Caco-2 (cell line): ENCODE data around the gene CCDC154. TPM values are rescaled to one million over a fixed set of nuclear protein-coding genes. Genes with fewer than 3 reads are reported as not detected.

Source experiments
- BruUV-seq: library from RNA; stranded (reverse); fragments of 400-500 nt; replicated peaks from 2 replicates; lab custom pipeline; 2021; lab: Mats Ljungman, UMichigan
- CTCF ChIA-PET: fragments of 300-600 bp; sonication (Branson Sonifier 250); formaldehyde crosslinking; loops from one replicate; lab custom pipeline; 2022; ENCODE audit warnings: antibody characterized with exemption; lab: Charles Lee
- POLR2A ChIA-PET: fragments of 300-600 bp; sonication (Branson Sonifier 250); formaldehyde crosslinking; loops from one replicate; lab custom pipeline; 2022; ENCODE audit warnings: antibody characterized with exemption; lab: Charles Lee
- DNase-seq, 2 experiments: peaks; one replicate each; pipeline versions ENCODE4 v3.0.0 to v3.0.0-alpha.2; 2020 to 2022
- H3K27me3 ChIP-seq: replicated peaks from 2 replicates; pipeline ENCODE4 v1.6.0; 2011; ENCODE audit warnings: low read length; ENCODE audit not compliant: control insufficient read depth, insufficient read depth
- H3K36me3 ChIP-seq: 2 replicates; pipeline ENCODE4 v1.5.1; 2011; ENCODE audit warnings: low read length; ENCODE audit not compliant: control insufficient read depth, insufficient read depth
- H3K4me1 ChIP-seq: fragments of 250-450 bp; sonication (Bioruptor Pico); 2 replicates; pipeline ENCODE4 v1.5.1; 2020; ENCODE audit warnings: mild to moderate bottlenecking
- H3K4me3 ChIP-seq: 2 replicates; pipeline ENCODE4 v1.5.1; 2011; ENCODE audit warnings: low read depth, mild to moderate bottlenecking, control low read depth, low read length
- H3K9me3 ChIP-seq: fragments of 250-450 bp; sonication (Bioruptor Pico); 2 replicates; pipeline ENCODE4 v1.5.1; 2020; ENCODE audit warnings: mild to moderate bottlenecking, moderate library complexity
- H3K27ac Mint-ChIP-seq: one replicate; pipeline ENCODE4 v1.8.0; 2022; ENCODE audit warnings: mixed read lengths; ENCODE audit not compliant: unreplicated experiment
- H3K27me3 Mint-ChIP-seq: one replicate; pipeline ENCODE4 v1.8.0; 2022; ENCODE audit warnings: mixed read lengths; ENCODE audit not compliant: insufficient read depth, unreplicated experiment
- H3K36me3 Mint-ChIP-seq: one replicate; pipeline ENCODE4 v1.8.0; 2022; ENCODE audit warnings: mild to moderate bottlenecking, mixed read lengths; ENCODE audit not compliant: insufficient read depth, unreplicated experiment
- H3K4me1 Mint-ChIP-seq: one replicate; pipeline ENCODE4 v1.8.0; 2022; ENCODE audit warnings: low read depth, mixed read lengths; ENCODE audit not compliant: unreplicated experiment
- H3K4me3 Mint-ChIP-seq: one replicate; pipeline ENCODE4 v1.8.0; 2022; ENCODE audit warnings: mild to moderate bottlenecking, moderate library complexity, mixed read lengths; ENCODE audit not compliant: unreplicated experiment
- H3K9me3 Mint-ChIP-seq: one replicate; pipeline ENCODE4 v1.8.0; 2022; ENCODE audit warnings: mixed read lengths; ENCODE audit not compliant: unreplicated experiment
- CTCF ChIP-seq, 2 experiments: fragments of 200-600 bp in 1 of 2; IDR thresholded peaks; 1 replicate in 1 of 2; 2 replicates in 1 of 2; pipeline versions ENCODE4 v1.5.1 to v1.8.0; 2011 to 2022; ENCODE audit warnings: antibody characterized with exemption in 1 of 2, control low read depth in 1 of 2, inconsistent platforms in 1 of 2, low read depth in 1 of 2, low read length in 1 of 2, mild to moderate bottlenecking in 1 of 2, moderate library complexity in 1 of 2; ENCODE audit not compliant: insufficient read depth in 1 of 2, severe bottlenecking in 1 of 2, unreplicated experiment in 1 of 2
- intact Hi-C: fragments of 100-400 bp; cut with micrococcal nuclease; formaldehyde crosslinking; loops from one replicate; pipeline ENCODE4 v1.10.0; 2022; ENCODE audit not compliant: unreplicated experiment
- total RNA-seq: library from RNA; stranded (reverse); gene quantifications from 2 replicates; pipeline ENCODE4 v1.2.3, GENCODE V29; 2022

Gene CCDC154
- total RNA-seq, 1 experiment from 2014 or later, result 1.1 TPM

GRCh38 chr16:1487395-1488053 is 43.2 kb upstream of the CCDC154 start:
- TF ChIP-seq CTCF (IDR thresholded peaks at IDR 0.05; ENCODE audit: insufficient read depth in 1 of 2, low read depth in 1 of 2, low read length in 1 of 2, severe bottlenecking in 1 of 2, unreplicated experiment in 1 of 2), result no peak
- Histone ChIP-seq H3K27me3 (no peaks in the 10 kb centered on the region), H3K9me3 (no peaks in the 10 kb centered on the region), H3K4me1 (peaks cover 3% of the 10 kb centered on the region; the same call in 1 of the 2 replicates), H3K36me3 (no peaks in the 10 kb centered on the region), H3K4me3 (no peak overlapping the region)
- BruUV-seq, result no TSS peak
- intact Hi-C loops, result no loop called here
- ChIA-PET CTCF (no interaction called here), POLR2A (no interaction called here)
- H3K27me3 Mint-ChIP-seq, result no peaks in the 10 kb centered on the region
- H3K4me1 Mint-ChIP-seq, result no peaks in the 10 kb centered on the region
- H3K36me3 Mint-ChIP-seq, result no peaks in the 10 kb centered on the region
- H3K9me3 Mint-ChIP-seq, result no peaks in the 10 kb centered on the region
- H3K27ac Mint-ChIP-seq, result no peak overlapping the region
- no peak for DNase-seq
- no peak overlapping the region for H3K4me3 Mint-ChIP-seq

- no peak for TF ChIP-seq CTCF (IDR thresholded peaks at IDR 0.05; ENCODE audit: insufficient read depth in 1 of 2, low read depth in 1 of 2, low read length in 1 of 2, severe bottlenecking in 1 of 2, unreplicated experiment in 1 of 2)
- H3K27ac Mint-ChIP-seq, result no peak overlapping the region
- intact Hi-C loops, result no loop called here
- H3K4me1 ChIP-seq, result no peaks in the 10 kb centered on the region
- H3K27me3 ChIP-seq, result no peaks in the 10 kb centered on the region
- H3K9me3 ChIP-seq, result no peaks in the 10 kb centered on the region
- POLR2A ChIA-PET, result no interaction called here
- no peaks in the 10 kb centered on the region for H3K36me3 ChIP-seq
- no peaks in the 10 kb centered on the region for H3K9me3 Mint-ChIP-seq
- no peak overlapping the region for H3K4me3 Mint-ChIP-seq
- H3K36me3 Mint-ChIP-seq, result no peaks in the 10 kb centered on the region
- no peaks in the 10 kb centered on the region for H3K4me1 Mint-ChIP-seq
- H3K4me3 ChIP-seq, result no peak overlapping the region
- no peaks in the 10 kb centered on the region for H3K27me3 Mint-ChIP-seq
- no peak for DNase-seq
- no TSS peak for BruUV-seq
- CTCF ChIA-PET, result no interaction called here
Observed at GRCh38 chr16:1486551-1487390, 42.4 kb upstream of the CCDC154 start.

GRCh38 chr16:1485847-1486496 is 41.6 kb upstream of the CCDC154 start:
- Histone ChIP-seq H3K4me3 (no peak overlapping the region), H3K27me3 (no peaks in the 10 kb centered on the region), H3K9me3 (no peaks in the 10 kb centered on the region), H3K36me3 (no peaks in the 10 kb centered on the region), H3K4me1 (no peaks in the 10 kb centered on the region)
- Mint-ChIP-seq H3K36me3 (no peaks in the 10 kb centered on the region), H3K27me3 (no peaks in the 10 kb centered on the region), H3K4me3 (no peak overlapping the region), H3K27ac (no peak overlapping the region), H3K9me3 (no peaks in the 10 kb centered on the region), H3K4me1 (no peaks in the 10 kb centered on the region)
- no peak for DNase-seq
- ChIA-PET POLR2A (no interaction called here), CTCF (no interaction called here)
- BruUV-seq, result no TSS peak
- intact Hi-C loops, result no loop called here
- no peak for TF ChIP-seq CTCF (IDR thresholded peaks at IDR 0.05; ENCODE audit: insufficient read depth in 1 of 2, low read depth in 1 of 2, low read length in 1 of 2, severe bottlenecking in 1 of 2, unreplicated experiment in 1 of 2)
